GM23248 (cell line): ENCODE results near the gene ANGPTL2. TPM values are rescaled to one million over a fixed set of nuclear protein-coding genes. Genes with fewer than 3 reads are reported as not detected.

Experiments used
- DNase-seq: peaks from one replicate; pipeline ENCODE4 v3.0.0-alpha.2; 2015
- H2AFZ ChIP-seq: fragments of 200-600 bp; sonication (generic); 2 replicates; pipeline ENCODE4 v1.6.1; 2016; ENCODE audit warnings: antibody characterized with exemption
- H3F3A ChIP-seq: fragments of 200-600 bp; sonication (generic); 2 replicates; pipeline ENCODE4 v1.6.1; 2016; ENCODE audit warnings: mild to moderate bottlenecking, antibody characterized with exemption, mixed run types; ENCODE audit not compliant: insufficient read depth
- H3K27ac ChIP-seq: fragments of 200-600 bp; sonication (generic); 2 replicates; pipeline ENCODE4 v1.5.1; 2016; ENCODE audit warnings: mild to moderate bottlenecking
- H3K27me3 ChIP-seq: fragments of 200-600 bp; sonication (generic); replicated peaks from 2 replicates; pipeline ENCODE4 v1.6.1; 2016; ENCODE audit warnings: mild to moderate bottlenecking; ENCODE audit not compliant: insufficient read depth
- H3K36me3 ChIP-seq: fragments of 200-600 bp; sonication (generic); 2 replicates; pipeline ENCODE4 v1.6.1; 2016; ENCODE audit warnings: low read depth, mild to moderate bottlenecking
- H3K4me1 ChIP-seq: fragments of 200-600 bp; sonication (generic); 2 replicates; pipeline ENCODE4 v1.6.1; 2016; ENCODE audit warnings: mild to moderate bottlenecking; ENCODE audit not compliant: insufficient read depth
- H3K4me2 ChIP-seq: fragments of 200-600 bp; sonication (generic); one replicate; pipeline ENCODE4 v1.6.1; 2016; ENCODE audit warnings: mild to moderate bottlenecking; ENCODE audit not compliant: unreplicated experiment
- H3K4me3 ChIP-seq: fragments of 200-600 bp; sonication (generic); 2 replicates; pipeline ENCODE4 v1.5.1; 2016; ENCODE audit warnings: mild to moderate bottlenecking
- H3K79me2 ChIP-seq: fragments of 200-600 bp; sonication (generic); 2 replicates; pipeline ENCODE4 v1.6.1; 2016; ENCODE audit warnings: mild to moderate bottlenecking; ENCODE audit not compliant: insufficient read depth
- H3K9ac ChIP-seq: fragments of 200-600 bp; sonication (generic); 2 replicates; pipeline ENCODE4 v1.6.1; 2016; ENCODE audit warnings: mild to moderate bottlenecking
- H3K9me2 ChIP-seq: fragments of 200-600 bp; sonication (generic); 2 replicates; pipeline ENCODE4 v1.6.1; 2016; ENCODE audit warnings: mixed run types, mild to moderate bottlenecking, moderate library complexity; ENCODE audit not compliant: insufficient read depth
- H3K9me3 ChIP-seq: fragments of 200-600 bp; sonication (generic); one replicate; pipeline ENCODE4 v1.6.1; 2017; ENCODE audit warnings: low read depth
- H4K20me1 ChIP-seq: fragments of 200-600 bp; sonication (generic); 2 replicates; pipeline ENCODE4 v1.6.0; 2016; ENCODE audit not compliant: insufficient read depth
- EZH2 ChIP-seq: fragments of 200-600 bp; sonication (generic); IDR thresholded peaks from 2 replicates; pipeline ENCODE4 v1.6.1; 2018; ENCODE audit warnings: antibody characterized with exemption, mild to moderate bottlenecking; ENCODE audit not compliant: insufficient read depth, poor library complexity, severe bottlenecking
- EZH2phosphoT487 ChIP-seq: fragments of 200-600 bp; sonication (generic); IDR thresholded peaks from 2 replicates; pipeline ENCODE4 v1.6.1; 2018; ENCODE audit warnings: antibody characterized with exemption, moderate library complexity, mild to moderate bottlenecking, low read depth; ENCODE audit not compliant: insufficient read depth
- WGBS, 2 experiments: methylation state at CpG; one replicate each; pipeline ENCODE4 v1.1.6; 2015 to 2017; ENCODE audit warnings: low lambda C conversion rate in 2 of 2, low coverage in 1 of 2; ENCODE audit errors: missing lambda C conversion rate in 2 of 2; 5-methylcytosine and 5-hydroxymethylcytosine counted together
- in situ Hi-C: fragments of 300-500 bp; cut with MboI; formaldehyde crosslinking; loops from 2 replicates; pipeline ENCODE4 v1.15.0; 2020
- polyA plus RNA-seq: library from polyadenylated mRNA; unstranded; fragments of >200 nt; fragmentation: Nextera tagmentation; extraction: Ambion mirVana; gene quantifications from 2 replicates; pipeline ENCODE4 v1.2.1, GENCODE V29; 2016
- total RNA-seq: library from RNA; depleted of rRNA; stranded (reverse); fragments of >200 nt; shearing (Covaris generic); gene quantifications from 2 replicates; pipeline ENCODE4 v1.2.3, GENCODE V29; 2014

The ANGPTL2 gene
- total and polyA plus RNA-seq, 2 experiments from 2014 or later = 8.8 to 12.3 TPM

DNA sequence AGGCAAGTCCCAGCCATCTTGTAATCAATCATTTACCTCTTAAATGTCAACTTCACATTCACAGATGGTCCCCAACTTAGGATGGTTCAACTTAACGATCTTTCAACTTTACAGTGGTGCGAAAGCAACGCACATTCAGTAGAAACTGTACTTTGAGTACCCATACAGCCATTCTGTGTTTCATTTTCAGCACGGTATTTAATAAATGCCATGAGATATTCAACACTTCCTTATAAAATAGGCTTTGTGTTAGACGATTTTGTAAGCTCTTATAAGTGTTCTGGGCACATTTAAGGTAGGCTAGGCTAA, 47.1 kb upstream of the ANGPTL2 start:
- Histone ChIP-seq H4K20me1 (no peaks in the 10 kb centered on the region), H3K4me2 (no peak overlapping the region), H3K36me3 (no peaks in the 10 kb centered on the region), H3K9me2 (no peaks in the 10 kb centered on the region), H3K27me3 (no peaks in the 10 kb centered on the region), H3K79me2 (no peaks in the 10 kb centered on the region), H3K9ac (no peak overlapping the region), H3K4me3 (no peak overlapping the region), H2AFZ (no peak overlapping the region), H3F3A (no peaks in the 10 kb centered on the region), H3K4me1 (0 out of 2 replicates have a peak, but pooled peaks cover 8% of the 10 kb centered on the region), H3K9me3 (no peaks in the 10 kb centered on the region), H3K27ac (no peak overlapping the region)
- no peak for TF ChIP-seq EZH2
- no peak for TF ChIP-seq EZH2phosphoT487
- in situ Hi-C loops = no loop called here
- no peak for DNase-seq
- WGBS, 2 experiments = 71 to 72% methylated on average over 5 of the region's 5 CpGs

DNA sequence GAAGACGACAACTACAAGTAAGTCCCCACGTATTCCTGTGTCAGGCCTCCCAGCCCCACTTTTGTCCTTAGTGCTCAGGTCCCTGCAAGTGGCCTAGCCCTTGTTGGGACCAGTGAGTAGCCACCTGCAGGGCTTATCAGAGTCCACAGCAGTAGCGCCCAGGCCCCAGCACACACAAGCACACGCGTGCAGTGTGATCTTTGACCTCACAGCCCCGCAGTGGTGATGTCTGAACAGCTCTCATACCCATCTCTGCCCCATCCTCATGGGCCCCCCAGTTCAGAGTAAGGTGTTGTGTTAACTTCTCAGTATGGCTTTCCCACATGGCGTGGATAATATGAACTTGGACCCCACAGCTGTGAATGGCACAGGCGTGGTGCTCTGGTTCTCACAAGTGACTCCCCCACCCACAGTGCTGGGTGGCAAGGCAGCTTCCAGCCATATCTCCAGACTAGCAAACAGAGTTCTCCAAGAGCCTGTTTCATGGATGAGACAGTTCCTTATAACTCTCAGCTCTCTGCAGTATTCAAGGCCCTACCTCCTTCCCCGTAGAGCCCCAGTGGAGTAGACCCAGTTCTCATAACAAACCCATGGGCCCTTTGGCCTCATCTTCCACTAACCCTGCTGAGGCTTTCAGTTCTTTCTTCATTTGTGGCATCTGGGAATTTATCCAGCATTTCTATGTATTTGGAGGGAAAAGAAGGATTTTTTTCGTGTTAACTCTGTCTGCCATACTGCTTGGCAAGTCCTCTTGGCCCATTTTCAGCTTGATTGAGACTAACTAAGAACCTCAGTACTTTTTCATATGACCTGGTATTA, 46.5 kb upstream of the ANGPTL2 start:
- Histone ChIP-seq H3K4me1 (peaks cover 9% of the 10 kb centered on the region; the same call in 1 of the 2 replicates), H3K27me3 (no peaks in the 10 kb centered on the region), H3F3A (0 out of 2 replicates have a peak, but pooled peaks cover under 1% of the 10 kb centered on the region), H3K36me3 (no peaks in the 10 kb centered on the region), H3K9me2 (no peaks in the 10 kb centered on the region), H3K4me2 (no peak overlapping the region), H3K4me3 (no peak overlapping the region), H3K79me2 (no peaks in the 10 kb centered on the region), H4K20me1 (no peaks in the 10 kb centered on the region), H3K9ac (no peak overlapping the region), H2AFZ (no peak overlapping the region), H3K27ac (no peak overlapping the region), H3K9me3 (no peaks in the 10 kb centered on the region)
- no peak for DNase-seq
- TF ChIP-seq EZH2 (no peak), EZH2phosphoT487 (no peak)
- WGBS, 2 experiments = 92% methylated on average over 10 of the region's 10 CpGs
- in situ Hi-C loops = no loop called here

DNA sequence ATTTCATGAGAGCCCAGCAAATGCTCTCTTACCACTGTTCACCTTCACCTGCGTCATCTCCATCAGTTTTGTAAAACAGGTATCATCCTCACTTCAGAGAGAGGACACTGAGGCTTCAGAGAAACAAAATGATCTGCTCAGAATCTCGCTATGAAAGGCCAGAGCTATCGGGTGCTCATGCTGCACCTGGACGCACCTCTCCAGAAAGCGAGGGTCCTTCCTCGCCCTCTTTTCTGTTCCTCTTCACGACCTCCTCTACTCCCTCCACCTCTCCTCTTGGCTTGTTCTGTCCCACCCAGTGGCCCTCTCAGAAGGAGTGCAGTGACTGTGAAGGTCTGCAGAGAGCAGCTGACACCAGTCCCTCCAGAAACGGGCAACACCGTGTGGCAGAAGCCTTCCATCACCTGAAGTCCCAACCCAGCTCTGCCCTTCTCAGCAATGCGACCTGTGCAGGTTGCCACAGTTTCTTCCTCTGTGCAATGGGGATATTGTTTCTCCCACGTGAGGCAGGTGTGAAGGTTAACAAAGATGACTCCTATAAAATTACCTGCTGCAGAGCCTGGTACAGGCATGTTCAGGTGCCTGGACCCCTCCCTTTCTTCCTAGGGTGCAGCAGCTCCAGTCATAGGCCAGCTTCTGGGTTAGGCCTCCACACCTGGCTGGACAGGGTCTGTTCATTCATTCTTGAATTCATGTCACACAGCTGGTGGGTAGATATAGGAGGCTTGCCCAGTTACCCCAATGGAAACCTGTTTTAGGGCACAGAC, 45.3 kb upstream of the ANGPTL2 start:
- Histone ChIP-seq H3K9me2 (no peaks in the 10 kb centered on the region), H3K4me3 (no peak overlapping the region), H3K4me1 (peaks cover 21% of the 10 kb centered on the region), H3K27me3 (no peaks in the 10 kb centered on the region), H2AFZ (no peak overlapping the region), H4K20me1 (no peaks in the 10 kb centered on the region), H3K9ac (no peak overlapping the region), H3K9me3 (no peaks in the 10 kb centered on the region), H3F3A (peaks cover 11% of the 10 kb centered on the region; the same call in 1 of the 2 replicates), H3K36me3 (no peaks in the 10 kb centered on the region), H3K27ac (no peak overlapping the region), H3K4me2 (no peak overlapping the region), H3K79me2 (no peaks in the 10 kb centered on the region)
- WGBS, 2 experiments = 94 to 96% methylated on average over 11 of the region's 11 CpGs
- DNase-seq = no peak
- TF ChIP-seq EZH2 (no peak), EZH2phosphoT487 (no peak)
- in situ Hi-C loops = no loop called here

DNA sequence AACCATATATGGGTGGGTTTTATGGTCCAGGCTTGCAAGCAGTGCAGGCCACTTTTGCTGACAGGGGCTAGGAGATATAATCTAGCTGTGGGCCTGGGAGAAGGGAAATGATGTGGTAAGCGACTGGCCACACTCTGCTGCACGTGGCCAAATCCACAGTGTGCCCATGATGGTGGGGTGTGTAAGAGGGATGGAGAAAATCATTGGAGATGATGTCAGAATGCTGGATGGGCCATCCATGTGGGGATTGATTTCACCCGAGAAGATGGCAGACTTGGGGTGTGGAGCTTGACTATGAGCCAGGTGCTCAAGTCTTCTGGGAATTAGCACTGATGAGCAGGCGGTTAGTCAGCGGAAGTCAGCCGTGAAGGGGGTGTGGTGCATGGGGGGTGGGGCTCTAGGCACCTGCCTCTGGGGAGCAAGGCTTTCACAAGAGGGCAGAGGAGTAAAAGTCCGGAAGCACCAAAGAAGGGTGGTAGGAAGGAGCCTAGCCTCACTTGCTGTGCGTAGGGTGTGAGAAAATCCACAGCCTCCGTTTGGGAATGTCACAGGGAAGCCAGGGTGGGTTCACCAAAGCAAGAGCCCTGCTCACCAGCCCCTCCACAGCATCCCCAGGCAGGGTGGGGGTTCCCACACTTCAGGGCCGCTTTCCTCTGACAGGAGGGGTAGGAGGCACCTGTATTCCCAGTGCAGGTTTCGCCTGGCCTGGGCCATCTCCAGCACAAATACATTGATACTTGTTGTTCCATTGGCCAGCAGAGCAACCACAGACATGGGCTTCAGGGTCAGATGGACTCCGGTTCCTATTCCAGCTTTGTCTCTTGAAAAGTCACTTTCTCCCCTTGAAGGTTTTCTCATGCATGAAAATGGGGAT, 44.5 kb upstream of the ANGPTL2 start:
- Histone ChIP-seq H3K9ac (no peak overlapping the region), H3F3A (peaks cover 12% of the 10 kb centered on the region; the same call in 1 of the 2 replicates), H3K79me2 (no peaks in the 10 kb centered on the region), H3K4me3 (no peak overlapping the region), H3K27ac (no peak overlapping the region), H3K4me1 (peaks cover 22% of the 10 kb centered on the region), H4K20me1 (no peaks in the 10 kb centered on the region), H2AFZ (no peak overlapping the region), H3K9me3 (no peaks in the 10 kb centered on the region), H3K27me3 (no peaks in the 10 kb centered on the region), H3K36me3 (no peaks in the 10 kb centered on the region), H3K4me2 (no peak overlapping the region), H3K9me2 (no peaks in the 10 kb centered on the region)
- in situ Hi-C loops = no loop called here
- no peak for TF ChIP-seq EZH2phosphoT487
- TF ChIP-seq EZH2 = no peak
- DNase-seq = peak; percentile 65
- 77 to 81% methylated on average over 12 of the region's 12 CpGs for WGBS, 2 experiments
